HG03103 (cell line): ENCODE measurements around the gene CD244.

Experiments used
- ATAC-seq: cut with Tn5 transposase; IDR thresholded peaks from one replicate; pipeline ENCODE4 v1.9.1; 2021; ENCODE audit warnings: low read depth; ENCODE audit not compliant: unreplicated experiment

Gene CD244

GRCh38 chr1:160814856-160815255, 47.8 kb downstream of the CD244 start:
- no peak for ATAC-seq

- ATAC-seq, result no peak
These were observed 48.4 kb downstream of the CD244 start for GRCh38 chr1:160814316-160814715.

GRCh38 chr1:160813215-160813614, 49.5 kb downstream of the CD244 start:
- ATAC-seq, result no peak

- ATAC-seq, result no peak
These were observed 51.5 kb downstream of the CD244 start for GRCh38 chr1:160811147-160811546.

- no peak for ATAC-seq
These were observed 52.2 kb downstream of the CD244 start for GRCh38 chr1:160810486-160810885.

- no peak for ATAC-seq
These were observed 54.4 kb downstream of the CD244 start for GRCh38 chr1:160808289-160808688.

- no peak for ATAC-seq
These were observed 54.9 kb downstream of the CD244 start for GRCh38 chr1:160807738-160808137.

- no peak for ATAC-seq
These were observed 55.4 kb downstream of the CD244 start for GRCh38 chr1:160807247-160807646.

GRCh38 chr1:160806784-160807183, 55.9 kb downstream of the CD244 start:
- no peak for ATAC-seq

GRCh38 chr1:160806109-160806665, 56.5 kb downstream of the CD244 start:
- ATAC-seq, result no peak

- no peak for ATAC-seq
These were observed 60.7 kb downstream of the CD244 start for GRCh38 chr1:160801836-160802580.

- ATAC-seq, result no peak
These were observed 61.9 kb downstream of the CD244 start for GRCh38 chr1:160800645-160801408.

- ATAC-seq, result no peak
These were observed 62.5 kb downstream of the CD244 start for GRCh38 chr1:160800142-160800541.

- no peak for ATAC-seq
These were observed 63.0 kb downstream of the CD244 start for GRCh38 chr1:160799641-160800040.

GRCh38 chr1:160798439-160798838, 64.2 kb downstream of the CD244 start:
- no peak for ATAC-seq

- no peak for ATAC-seq
These were observed 64.8 kb downstream of the CD244 start for GRCh38 chr1:160797861-160798273.

- ATAC-seq, result no peak
These were observed 65.4 kb downstream of the CD244 start for GRCh38 chr1:160797271-160797709.

GRCh38 chr1:160795951-160796383, 66.7 kb downstream of the CD244 start, which contains the start of gene LY9:
Gene LY9, plus strand, starts transcription at chr1:160796174. Its CDS starts 14 bp downstream, at chr1:160796188.
- peak; percentile 49 for ATAC-seq

- no peak for ATAC-seq
These were observed 68.3 kb downstream of the CD244 start for GRCh38 chr1:160794376-160794775.

- ATAC-seq, result peak; percentile 76
These were observed 72.7 kb downstream of the CD244 start for GRCh38 chr1:160789702-160790611.
